RWPE2 (cell line): ENCODE measurements around the gene CHCHD3.

ENCODE experiments used
- ATAC-seq: fragments of 200-7000 bp; cut with Tn5 transposase; 3 replicates; pipeline ENCODE4 v1.9.1; 2021; ENCODE audit warnings: low read depth
- DNase-seq: peaks from one replicate; pipeline ENCODE4 v3.0.0-alpha.2; 2020; ENCODE audit warnings: low spot score
- H3K27ac ChIP-seq: fragments of 450-650 bp; 2 replicates; pipeline ENCODE4 v1.5.1; 2017; ENCODE audit warnings: mild to moderate bottlenecking; ENCODE audit not compliant: poor library complexity, severe bottlenecking
- H3K27me3 ChIP-seq: fragments of 250-450 bp; sonication (Bioruptor Pico); 2 replicates; pipeline ENCODE4 v1.5.1; 2021; ENCODE audit warnings: mild to moderate bottlenecking, moderate library complexity; ENCODE audit not compliant: insufficient read depth, poor library complexity, severe bottlenecking
- H3K36me3 ChIP-seq: fragments of 250-450 bp; sonication (Bioruptor Pico); 2 replicates; pipeline ENCODE4 v1.5.1; 2020; ENCODE audit warnings: low read depth, mild to moderate bottlenecking, moderate library complexity
- H3K4me1 ChIP-seq: fragments of 250-450 bp; sonication (Bioruptor Pico); 2 replicates; pipeline ENCODE4 v1.5.1; 2021; ENCODE audit warnings: mild to moderate bottlenecking, moderate library complexity; ENCODE audit not compliant: insufficient read depth, poor library complexity, severe bottlenecking
- H3K4me3 ChIP-seq: fragments of 250-450 bp; sonication (Bioruptor Pico); 2 replicates; pipeline ENCODE4 v1.5.1; 2021; ENCODE audit warnings: mild to moderate bottlenecking, moderate library complexity; ENCODE audit not compliant: severe bottlenecking
- H3K9me3 ChIP-seq: fragments of 250-450 bp; sonication (Bioruptor Pico); 2 replicates; pipeline ENCODE4 v1.5.1; 2021; ENCODE audit warnings: mild to moderate bottlenecking, moderate library complexity; ENCODE audit not compliant: severe bottlenecking
- TF ChIP-seq, protein P1 (sequence below): fragments of 450-650 bp; IDR thresholded peaks from one replicate; pipeline ENCODE4 v1.5.1; 2017; ENCODE audit warnings: mild to moderate bottlenecking, moderate library complexity; ENCODE audit not compliant: poor library complexity, severe bottlenecking

Gene CHCHD3

DNA sequence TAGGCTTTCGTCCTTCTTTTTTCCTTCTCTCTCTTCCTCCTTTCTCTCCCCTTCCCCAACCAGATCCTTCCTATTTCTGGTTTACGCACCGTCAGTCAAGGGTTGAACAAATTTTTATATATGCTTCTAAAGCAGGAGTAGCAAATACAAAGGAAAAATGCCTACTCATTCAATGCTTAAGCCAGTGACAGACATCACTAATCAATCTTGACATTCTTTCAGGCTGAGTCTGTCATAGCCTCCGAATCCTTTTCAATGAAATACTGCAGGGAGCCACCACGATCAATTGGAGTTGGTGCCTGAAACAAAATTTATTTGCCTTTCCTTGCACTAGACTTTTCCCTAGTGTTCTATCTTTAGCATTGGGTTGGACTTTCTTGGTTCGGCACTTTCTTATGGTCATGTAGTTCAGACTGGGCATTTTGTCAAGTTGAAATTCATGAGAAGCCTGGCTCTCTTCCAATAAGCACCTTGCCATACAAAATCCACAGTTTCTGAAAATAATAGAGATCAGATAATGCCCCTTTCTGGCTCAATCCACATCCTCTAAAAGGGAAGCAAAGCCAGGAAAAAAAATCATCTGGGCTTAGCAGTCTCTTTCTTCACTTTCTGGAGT is 266.1 kb downstream of the CHCHD3 start:
- ATAC-seq (no peak), DNase-seq (no peak)
- no peak overlapping the region for H3K27ac ChIP-seq
- no peaks in the 10 kb centered on the region for H3K36me3 ChIP-seq
- H3K27me3 ChIP-seq: no peaks in the 10 kb centered on the region
- H3K4me3 ChIP-seq: no peak overlapping the region
- H3K4me1 ChIP-seq: no peaks in the 10 kb centered on the region
- TF ChIP-seq, protein P1, sequence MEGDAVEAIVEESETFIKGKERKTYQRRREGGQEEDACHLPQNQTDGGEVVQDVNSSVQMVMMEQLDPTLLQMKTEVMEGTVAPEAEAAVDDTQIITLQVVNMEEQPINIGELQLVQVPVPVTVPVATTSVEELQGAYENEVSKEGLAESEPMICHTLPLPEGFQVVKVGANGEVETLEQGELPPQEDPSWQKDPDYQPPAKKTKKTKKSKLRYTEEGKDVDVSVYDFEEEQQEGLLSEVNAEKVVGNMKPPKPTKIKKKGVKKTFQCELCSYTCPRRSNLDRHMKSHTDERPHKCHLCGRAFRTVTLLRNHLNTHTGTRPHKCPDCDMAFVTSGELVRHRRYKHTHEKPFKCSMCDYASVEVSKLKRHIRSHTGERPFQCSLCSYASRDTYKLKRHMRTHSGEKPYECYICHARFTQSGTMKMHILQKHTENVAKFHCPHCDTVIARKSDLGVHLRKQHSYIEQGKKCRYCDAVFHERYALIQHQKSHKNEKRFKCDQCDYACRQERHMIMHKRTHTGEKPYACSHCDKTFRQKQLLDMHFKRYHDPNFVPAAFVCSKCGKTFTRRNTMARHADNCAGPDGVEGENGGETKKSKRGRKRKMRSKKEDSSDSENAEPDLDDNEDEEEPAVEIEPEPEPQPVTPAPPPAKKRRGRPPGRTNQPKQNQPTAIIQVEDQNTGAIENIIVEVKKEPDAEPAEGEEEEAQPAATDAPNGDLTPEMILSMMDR: no peak
- H3K9me3 ChIP-seq: no peaks in the 10 kb centered on the region

GRCh38 chr7:132815130-132815529 is 266.8 kb downstream of the CHCHD3 start:
- ATAC-seq: no peak
- no peaks in the 10 kb centered on the region for H3K9me3 ChIP-seq
- H3K27ac ChIP-seq: no peak overlapping the region
- H3K4me1 ChIP-seq: no peaks in the 10 kb centered on the region
- no peak overlapping the region for H3K4me3 ChIP-seq
- DNase-seq: no peak
- H3K27me3 ChIP-seq: no peaks in the 10 kb centered on the region
- no peaks in the 10 kb centered on the region for H3K36me3 ChIP-seq
- TF ChIP-seq, protein P1: no peak

DNA sequence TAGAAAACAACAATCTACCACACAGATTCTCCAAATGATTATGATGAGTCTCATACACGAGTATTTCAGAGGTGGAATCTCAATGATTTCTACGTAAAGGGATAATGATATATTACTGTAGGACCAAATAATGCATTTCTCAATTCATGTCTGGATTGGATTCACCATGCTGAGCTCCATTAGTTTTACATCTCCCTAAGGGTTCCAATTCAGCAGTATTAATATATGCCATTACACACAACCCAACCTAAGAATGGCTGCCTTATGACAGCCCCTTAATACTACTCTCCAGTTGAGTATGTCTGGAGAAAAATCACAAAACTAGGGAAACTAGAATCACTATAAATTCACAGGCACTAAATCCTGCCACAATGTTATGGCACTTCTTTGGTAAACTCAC is 271.3 kb downstream of the CHCHD3 start:
- TF ChIP-seq, protein P1: no peak
- no peak overlapping the region for H3K4me3 ChIP-seq
- H3K27me3 ChIP-seq: no peaks in the 10 kb centered on the region
- no peak overlapping the region for H3K27ac ChIP-seq
- no peaks in the 10 kb centered on the region for H3K9me3 ChIP-seq
- no peaks in the 10 kb centered on the region for H3K36me3 ChIP-seq
- ATAC-seq: no peak
- DNase-seq: no peak
- no peaks in the 10 kb centered on the region for H3K4me1 ChIP-seq

DNA sequence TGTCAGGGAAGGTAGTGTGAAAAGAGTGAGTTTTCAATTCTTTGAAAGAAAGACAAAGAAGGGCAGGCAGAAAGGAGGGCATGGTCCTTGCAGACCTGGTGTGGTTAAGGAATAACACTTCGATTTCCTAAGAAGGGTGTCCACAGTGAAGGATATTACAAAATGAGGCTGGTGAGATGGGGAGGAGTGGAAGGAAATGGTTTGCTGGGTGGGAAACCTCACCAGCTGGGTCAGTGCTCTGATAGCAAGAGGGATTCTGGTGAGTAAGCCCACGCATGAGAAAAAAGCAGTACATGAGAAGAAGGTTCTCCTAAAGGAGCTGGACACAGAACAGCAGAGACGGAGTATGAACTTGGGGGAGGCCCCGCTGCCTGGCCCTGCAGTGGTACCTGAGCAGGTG is 275.1 kb downstream of the CHCHD3 start:
- DNase-seq (no peak), ATAC-seq (no peak)
- no peak overlapping the region for H3K4me3 ChIP-seq
- no peak overlapping the region for H3K27ac ChIP-seq
- TF ChIP-seq, protein P1: no peak
- H3K27me3 ChIP-seq: no peaks in the 10 kb centered on the region
- H3K4me1 ChIP-seq: no peaks in the 10 kb centered on the region
- no peaks in the 10 kb centered on the region for H3K36me3 ChIP-seq
- H3K9me3 ChIP-seq: no peaks in the 10 kb centered on the region

GRCh38 chr7:132805766-132806165 is 276.1 kb downstream of the CHCHD3 start:
- H3K9me3 ChIP-seq: no peaks in the 10 kb centered on the region
- H3K27me3 ChIP-seq: no peaks in the 10 kb centered on the region
- DNase-seq (no peak), ATAC-seq (no peak)
- H3K4me1 ChIP-seq: peaks cover 3% of the 10 kb centered on the region
- no peaks in the 10 kb centered on the region for H3K36me3 ChIP-seq
- no peak overlapping the region for H3K27ac ChIP-seq
- H3K4me3 ChIP-seq: no peak overlapping the region
- TF ChIP-seq, protein P1: no peak
